GM19324 (cell line): Measurements from ENCODE around the gene ZMYND19.
"Not testable (repeated sequence)": the region's sequence is repeated elsewhere in the genome, so short reads cannot be mapped to it uniquely, and the experiment has no call there.

ENCODE experiments used
- ATAC-seq: cut with Tn5 transposase; IDR thresholded peaks from one replicate; pipeline ENCODE4 v1.9.1; 2021; ENCODE audit warnings: mild to moderate bottlenecking, moderate library complexity; ENCODE audit not compliant: unreplicated experiment, low FRiP score

Gene ZMYND19

GRCh38 chr9:137589441-137590122 lies 730 bp downstream of the ZMYND19 start:
- ATAC-seq, result peak; percentile 20

GRCh38 chr9:137588891-137589290 lies 1.4 kb downstream of the ZMYND19 start:
- no peak for ATAC-seq

GRCh38 chr9:137588311-137588710 lies 2.0 kb downstream of the ZMYND19 start:
- no peak for ATAC-seq

- ATAC-seq, result no peak
Measured at GRCh38 chr9:137586854-137587253, 3.5 kb downstream of the ZMYND19 start.

GRCh38 chr9:137583957-137584356 lies 6.4 kb downstream of the ZMYND19 start:
- ATAC-seq, result no peak

GRCh38 chr9:137583347-137583746 lies 7.0 kb downstream of the ZMYND19 start:
- ATAC-seq, result no peak

- ATAC-seq, result no peak
Measured at GRCh38 chr9:137582286-137582860, 7.9 kb downstream of the ZMYND19 start.

GRCh38 chr9:137581361-137582285 lies 8.7 kb downstream of the ZMYND19 start:
- ATAC-seq, result no peak

GRCh38 chr9:137580954-137581322 lies 9.4 kb downstream of the ZMYND19 start:
- no peak for ATAC-seq

- ATAC-seq, result no peak
Measured at GRCh38 chr9:137580209-137580953, 9.9 kb downstream of the ZMYND19 start.

- no peak for ATAC-seq
Measured at GRCh38 chr9:137579259-137579604, 11.1 kb downstream of the ZMYND19 start.

GRCh38 chr9:137578518-137579258 lies 11.6 kb downstream of the ZMYND19 start, which contains the start of gene DPH7:
Gene DPH7 (minus strand): TSS chr9:137578925. CDS start chr9:137578777, 148 bp downstream.
- peak; percentile 83 for ATAC-seq

GRCh38 chr9:137575716-137576411 lies 14.4 kb downstream of the ZMYND19 start:
- ATAC-seq, result no peak

GRCh38 chr9:137575364-137575715 lies 15.0 kb downstream of the ZMYND19 start:
- no peak for ATAC-seq

GRCh38 chr9:137574192-137574591 lies 16.1 kb downstream of the ZMYND19 start:
- no peak for ATAC-seq

GRCh38 chr9:137570566-137570965 lies 19.7 kb downstream of the ZMYND19 start:
- no peak for ATAC-seq

GRCh38 chr9:137569609-137570203 lies 20.6 kb downstream of the ZMYND19 start:
- no peak for ATAC-seq

GRCh38 chr9:137568445-137568844 lies 21.9 kb downstream of the ZMYND19 start:
- not testable (repeated sequence) for ATAC-seq

- ATAC-seq, result no peak
Measured at GRCh38 chr9:137564817-137565411, 25.4 kb downstream of the ZMYND19 start.
